Subcutaneous adipose tissue (tissue), 4 donors: Measurements from ENCODE around the gene PRKD1. TPM values are rescaled to one million over a fixed set of nuclear protein-coding genes. Genes with fewer than 3 reads are reported as not detected.

Experiments
- total RNA-seq, 4 donors: library from RNA; depleted of rRNA; stranded (reverse); fragments of >200 nt; gene quantifications; one replicate each; pipeline ENCODE4 v1.1.0, GENCODE V29; 2016
- TF ChIP-seq, protein P1 (sequence below): fragments of 450-650 bp; IDR thresholded peaks from one replicate; pipeline ENCODE4 v1.5.1; 2016; ENCODE audit warnings: low read depth, mild to moderate bottlenecking, control low read depth, antibody characterized with exemption, moderate library complexity

The PRKD1 gene
- total RNA-seq, 4 donors from 2014 or later = 7.8 to 19.4 (median 19.1) TPM

DNA sequence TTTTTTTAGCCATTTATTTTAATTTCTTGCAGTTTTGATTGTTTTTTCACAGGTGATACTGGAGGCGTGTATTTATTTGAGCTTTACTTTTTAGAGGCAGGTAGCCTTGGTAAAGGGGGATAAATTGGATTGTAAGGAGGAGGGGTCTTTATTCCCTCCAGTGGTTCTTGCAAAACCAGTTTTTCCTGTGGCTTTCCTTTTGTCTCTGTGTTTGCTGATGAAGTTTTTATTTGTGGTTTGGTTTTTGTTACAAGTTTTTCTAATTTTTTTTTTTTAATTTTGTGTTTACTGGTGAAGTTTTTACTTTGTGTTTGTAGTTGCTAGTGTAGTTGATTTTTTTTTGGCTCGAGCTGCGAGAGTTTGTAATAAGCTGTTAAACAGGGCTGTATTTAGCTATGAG lies 278.5 kb downstream of the PRKD1 start:
- TF ChIP-seq, protein P1, sequence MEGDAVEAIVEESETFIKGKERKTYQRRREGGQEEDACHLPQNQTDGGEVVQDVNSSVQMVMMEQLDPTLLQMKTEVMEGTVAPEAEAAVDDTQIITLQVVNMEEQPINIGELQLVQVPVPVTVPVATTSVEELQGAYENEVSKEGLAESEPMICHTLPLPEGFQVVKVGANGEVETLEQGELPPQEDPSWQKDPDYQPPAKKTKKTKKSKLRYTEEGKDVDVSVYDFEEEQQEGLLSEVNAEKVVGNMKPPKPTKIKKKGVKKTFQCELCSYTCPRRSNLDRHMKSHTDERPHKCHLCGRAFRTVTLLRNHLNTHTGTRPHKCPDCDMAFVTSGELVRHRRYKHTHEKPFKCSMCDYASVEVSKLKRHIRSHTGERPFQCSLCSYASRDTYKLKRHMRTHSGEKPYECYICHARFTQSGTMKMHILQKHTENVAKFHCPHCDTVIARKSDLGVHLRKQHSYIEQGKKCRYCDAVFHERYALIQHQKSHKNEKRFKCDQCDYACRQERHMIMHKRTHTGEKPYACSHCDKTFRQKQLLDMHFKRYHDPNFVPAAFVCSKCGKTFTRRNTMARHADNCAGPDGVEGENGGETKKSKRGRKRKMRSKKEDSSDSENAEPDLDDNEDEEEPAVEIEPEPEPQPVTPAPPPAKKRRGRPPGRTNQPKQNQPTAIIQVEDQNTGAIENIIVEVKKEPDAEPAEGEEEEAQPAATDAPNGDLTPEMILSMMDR = no peak

DNA sequence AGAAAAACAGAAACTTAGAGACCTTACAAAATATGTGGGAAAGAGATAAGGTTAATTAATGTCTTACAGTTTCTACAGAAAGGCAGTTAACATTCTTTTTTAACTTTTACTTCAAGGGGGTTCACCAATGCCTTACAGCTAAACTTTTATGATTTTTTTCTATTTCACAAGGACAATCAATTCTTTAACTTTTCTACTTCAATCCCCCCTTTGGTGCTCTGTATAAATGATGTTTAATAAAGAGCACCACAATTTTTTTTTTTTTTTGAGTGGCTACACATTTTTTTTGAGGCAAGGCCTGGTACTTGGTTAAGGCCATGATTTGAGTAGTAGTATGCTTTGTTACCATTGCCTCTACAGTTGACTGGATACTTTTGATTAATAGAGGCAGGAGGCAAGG lies 279.6 kb downstream of the PRKD1 start:
- TF ChIP-seq, protein P1 = no peak

DNA sequence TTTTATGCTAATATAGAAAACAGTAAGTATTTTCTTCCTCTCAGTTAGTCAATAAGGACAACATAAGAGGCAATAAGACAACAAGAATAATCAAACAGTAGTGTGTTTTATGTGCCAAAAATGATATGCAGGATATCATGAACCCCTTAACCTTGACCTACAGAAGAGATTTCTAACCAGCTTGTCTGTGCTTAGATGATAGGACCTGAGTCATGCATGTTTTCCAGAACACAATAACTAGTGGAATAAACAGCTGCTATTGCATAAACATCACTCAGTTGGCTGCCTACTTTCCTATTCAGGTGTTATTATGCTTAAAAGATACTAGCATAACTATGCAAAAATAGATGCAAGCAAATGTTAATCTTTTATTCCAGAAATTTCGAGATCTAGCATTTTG lies 282.5 kb downstream of the PRKD1 start:
- TF ChIP-seq, protein P1 = no peak

DNA sequence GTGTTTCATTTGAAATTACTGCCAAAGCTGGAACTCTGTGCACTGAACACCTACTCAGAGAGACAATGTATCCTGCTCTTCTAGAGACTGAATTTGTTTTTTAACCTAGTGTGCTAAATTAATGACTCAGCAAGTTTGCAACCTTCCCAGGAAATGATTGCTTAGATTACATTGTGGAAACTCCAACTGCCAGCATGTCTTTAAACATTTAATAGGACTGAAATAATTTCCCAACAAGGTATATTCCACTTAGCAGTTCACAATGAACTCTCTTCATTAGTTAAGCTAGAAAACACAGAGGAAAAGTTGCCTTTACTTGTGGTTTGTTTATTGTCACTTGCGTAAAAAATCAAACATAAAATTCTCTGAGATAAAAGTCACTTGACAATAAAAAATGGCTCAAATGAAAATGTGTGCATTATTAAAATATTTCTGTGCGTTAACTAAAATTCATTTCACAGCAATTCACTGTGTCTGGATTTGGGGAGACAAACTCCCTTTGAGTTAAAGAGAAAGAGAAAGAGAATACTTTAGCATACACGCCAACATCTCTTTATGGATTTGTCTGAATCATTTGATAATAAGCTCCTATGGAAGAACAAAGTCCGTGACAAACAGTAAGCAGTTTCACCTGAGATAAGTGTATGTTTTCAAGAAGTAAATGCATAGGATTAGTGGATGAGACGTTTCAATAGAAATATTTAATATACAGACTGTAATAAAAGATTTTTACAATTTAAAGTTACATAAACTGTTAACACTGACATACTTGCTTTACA lies 284.0 kb downstream of the PRKD1 start:
- TF ChIP-seq, protein P1 = no peak

DNA sequence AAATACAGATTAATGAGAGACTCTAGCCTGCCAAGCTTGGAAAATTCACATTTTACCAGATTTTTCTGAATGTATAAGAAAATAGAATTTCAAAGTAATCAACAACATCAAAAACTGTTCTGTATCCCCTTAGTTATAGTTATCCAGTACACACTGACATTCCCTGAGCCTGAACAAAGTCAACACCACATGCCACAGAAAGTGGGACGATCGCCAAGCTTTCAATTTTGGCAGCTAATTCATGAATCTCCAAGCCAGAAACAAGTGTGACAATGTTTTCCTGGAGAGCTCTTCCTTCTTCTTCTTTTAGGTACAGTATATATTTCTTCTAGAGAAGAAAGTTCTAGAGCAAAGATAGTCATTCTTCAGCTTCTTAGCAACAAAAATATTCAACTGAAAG lies 290.2 kb downstream of the PRKD1 start:
- TF ChIP-seq, protein P1 = no peak

DNA sequence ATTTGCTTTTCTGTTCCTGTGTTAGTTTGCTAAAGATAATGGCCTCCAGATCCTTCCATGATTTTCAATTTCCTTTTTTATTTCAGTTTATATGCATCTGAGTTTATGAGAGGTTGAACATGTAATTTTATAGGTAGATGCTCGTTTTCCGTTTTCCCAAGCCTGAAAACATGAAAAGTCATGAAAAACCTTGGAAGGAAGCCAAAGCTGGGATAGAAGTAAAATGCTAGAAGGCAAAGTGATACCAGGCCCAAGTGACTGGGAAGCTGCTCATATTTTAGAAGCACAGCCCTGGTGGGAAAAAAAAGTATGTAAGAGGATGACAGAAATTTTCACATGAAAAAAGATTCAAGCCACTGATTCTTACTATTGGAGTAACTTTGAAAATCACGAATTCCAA lies 290.8 kb downstream of the PRKD1 start:
- TF ChIP-seq, protein P1 = no peak

DNA sequence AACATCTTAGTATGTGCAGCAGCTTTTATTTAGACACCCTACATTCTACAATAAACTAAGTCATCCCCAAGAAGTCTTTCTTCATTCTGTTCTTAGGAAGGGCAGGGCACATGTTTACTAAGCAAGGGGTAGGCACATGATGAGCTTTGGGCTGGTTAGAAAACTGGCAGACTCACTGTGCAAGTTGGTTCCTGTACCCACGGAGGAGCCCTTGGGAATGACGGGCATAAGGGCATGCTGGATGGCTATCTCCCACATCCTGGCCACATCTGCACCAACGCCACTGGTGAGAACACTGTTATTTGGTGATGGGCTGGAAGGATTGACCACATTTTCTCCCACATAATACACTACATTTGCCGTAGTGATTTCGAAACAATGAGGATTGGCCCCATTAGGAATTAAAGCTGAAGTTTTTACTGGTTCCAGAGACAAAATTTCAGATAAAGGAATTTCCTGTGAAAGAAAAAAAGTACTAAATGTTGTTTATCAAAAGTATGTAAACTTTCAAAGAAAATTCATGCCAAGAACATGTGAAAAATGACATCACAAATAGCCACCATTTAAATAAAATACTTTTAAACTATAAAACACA lies 297.0 kb downstream of the PRKD1 start:
- TF ChIP-seq, protein P1 = no peak
